Activated CD8-positive, alpha-beta memory T cell treated with anti-CD3 and anti-CD28 coated beads for 48 hours (primary cell): ENCODE measurements around the gene MEP1A.
"Not testable (repeated sequence)": the region's sequence is repeated elsewhere in the genome, so short reads cannot be mapped to it uniquely, and the experiment has no call there.

Source experiments
- DNase-seq, 3 experiments: peaks; one replicate each; pipeline ENCODE4 v3.0.0-alpha.2; 2020; ENCODE audit warnings: low read depth in 2 of 3, low spot score in 2 of 3

The MEP1A gene, protein sequence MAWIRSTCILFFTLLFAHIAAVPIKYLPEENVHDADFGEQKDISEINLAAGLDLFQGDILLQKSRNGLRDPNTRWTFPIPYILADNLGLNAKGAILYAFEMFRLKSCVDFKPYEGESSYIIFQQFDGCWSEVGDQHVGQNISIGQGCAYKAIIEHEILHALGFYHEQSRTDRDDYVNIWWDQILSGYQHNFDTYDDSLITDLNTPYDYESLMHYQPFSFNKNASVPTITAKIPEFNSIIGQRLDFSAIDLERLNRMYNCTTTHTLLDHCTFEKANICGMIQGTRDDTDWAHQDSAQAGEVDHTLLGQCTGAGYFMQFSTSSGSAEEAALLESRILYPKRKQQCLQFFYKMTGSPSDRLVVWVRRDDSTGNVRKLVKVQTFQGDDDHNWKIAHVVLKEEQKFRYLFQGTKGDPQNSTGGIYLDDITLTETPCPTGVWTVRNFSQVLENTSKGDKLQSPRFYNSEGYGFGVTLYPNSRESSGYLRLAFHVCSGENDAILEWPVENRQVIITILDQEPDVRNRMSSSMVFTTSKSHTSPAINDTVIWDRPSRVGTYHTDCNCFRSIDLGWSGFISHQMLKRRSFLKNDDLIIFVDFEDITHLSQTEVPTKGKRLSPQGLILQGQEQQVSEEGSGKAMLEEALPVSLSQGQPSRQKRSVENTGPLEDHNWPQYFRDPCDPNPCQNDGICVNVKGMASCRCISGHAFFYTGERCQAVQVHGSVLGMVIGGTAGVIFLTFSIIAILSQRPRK

DNA sequence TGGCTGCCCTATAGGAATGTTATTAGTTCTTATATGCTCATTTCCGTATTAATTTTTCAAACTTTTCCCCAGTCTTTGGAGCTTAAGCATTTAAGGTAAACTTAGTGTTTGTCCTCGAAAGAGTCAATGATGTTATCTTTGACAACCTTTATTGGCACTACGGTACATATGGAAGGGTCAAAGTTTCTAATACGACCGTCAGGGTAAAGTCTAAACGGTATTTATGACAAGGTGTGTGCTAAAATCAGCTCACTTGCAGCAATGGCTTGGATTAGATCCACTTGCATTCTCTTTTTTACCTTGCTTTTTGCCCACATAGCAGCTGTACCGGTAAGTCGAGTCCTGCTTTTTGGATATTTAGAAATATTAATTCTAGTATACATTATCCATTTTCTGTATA is at the start of gene MEP1A:
Gene MEP1A (plus strand): TSS at position 252 of the 400 bp plus-strand sequence. CDS start 10 bp downstream, at position 262.
- no peak for DNase-seq

DNA sequence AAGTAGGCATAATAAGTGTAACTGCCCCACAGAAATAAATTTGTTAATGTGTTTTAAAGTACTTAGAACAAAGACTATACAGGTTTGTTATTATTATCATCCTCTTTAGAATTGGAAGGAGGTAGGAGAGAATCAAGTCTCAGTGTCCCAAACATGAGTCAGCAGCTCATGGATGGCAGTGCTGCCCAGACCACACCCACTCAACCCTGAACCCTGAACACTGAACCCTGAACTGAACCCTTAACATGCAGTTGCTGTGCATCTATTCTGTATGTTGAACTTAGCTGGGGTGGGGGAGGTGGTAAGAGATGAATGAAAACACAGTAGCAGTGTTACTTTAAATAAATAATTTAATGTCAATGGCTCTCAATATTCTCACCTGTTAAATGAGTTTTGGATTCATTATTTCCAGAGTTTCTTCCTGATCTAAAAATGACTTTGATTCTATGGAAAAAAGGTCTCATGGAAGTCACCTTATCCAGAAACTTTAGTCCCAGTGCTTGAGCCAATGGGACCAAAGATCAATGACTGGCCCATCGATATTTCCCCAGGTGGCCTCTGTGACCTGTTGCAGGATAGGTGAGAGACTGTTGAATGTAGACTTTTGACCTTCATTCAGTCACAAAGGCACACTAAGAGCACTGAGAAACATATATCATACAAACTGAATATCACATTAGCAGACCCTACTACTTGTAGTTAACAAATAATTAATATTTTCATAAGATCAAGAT is 49.6 kb upstream of the MEP1A start:
- no peak for DNase-seq

DNA sequence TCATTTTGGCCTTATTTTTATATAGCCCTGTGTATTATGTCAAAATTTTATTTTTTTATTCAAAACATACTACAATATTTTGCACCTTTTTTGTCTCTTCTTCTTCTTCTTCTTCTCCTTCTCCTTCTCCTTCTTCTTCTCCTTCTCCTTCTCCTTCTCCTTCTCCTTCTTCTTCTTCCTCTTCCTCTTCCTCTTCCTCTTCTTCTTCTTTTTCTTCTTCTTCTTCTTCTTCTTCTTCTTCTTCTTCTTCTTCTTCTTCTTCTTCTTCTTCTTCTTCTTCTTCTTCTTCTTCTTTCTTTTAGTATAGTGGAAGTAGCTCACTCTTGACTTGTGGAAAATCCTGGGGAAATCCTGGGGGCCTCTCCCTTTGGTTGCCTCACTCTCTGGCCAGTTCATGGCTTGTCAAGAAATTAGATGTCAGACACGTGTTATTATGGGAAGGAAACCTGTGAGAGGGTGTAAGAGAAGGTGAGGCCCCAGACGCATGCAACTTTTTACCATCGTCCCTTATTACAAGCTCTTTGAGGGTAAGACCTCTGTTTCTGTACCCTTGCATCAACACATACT is 48.9 kb upstream of the MEP1A start:
- DNase-seq, result not testable (repeated sequence)

DNA sequence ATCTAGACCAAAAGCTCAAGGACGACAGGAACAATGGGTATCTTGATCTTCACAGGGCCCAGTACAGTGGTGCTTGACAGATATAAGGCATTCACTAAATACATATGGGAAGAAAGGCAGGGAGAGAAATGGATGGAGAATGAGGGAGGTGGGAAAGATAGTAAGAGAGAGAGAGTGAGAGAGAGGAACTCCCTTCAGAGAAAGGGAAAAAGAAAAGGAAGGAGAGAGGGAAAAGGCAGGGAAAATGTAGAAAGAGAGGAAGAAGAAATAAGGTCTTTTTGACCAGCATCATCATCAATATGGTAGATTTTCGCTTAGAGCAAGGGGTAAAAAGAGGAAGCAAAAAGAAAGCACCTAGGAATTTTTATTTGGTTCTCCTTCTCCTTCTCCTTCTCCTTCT is 47.2 kb upstream of the MEP1A start:
- DNase-seq, result no peak

DNA sequence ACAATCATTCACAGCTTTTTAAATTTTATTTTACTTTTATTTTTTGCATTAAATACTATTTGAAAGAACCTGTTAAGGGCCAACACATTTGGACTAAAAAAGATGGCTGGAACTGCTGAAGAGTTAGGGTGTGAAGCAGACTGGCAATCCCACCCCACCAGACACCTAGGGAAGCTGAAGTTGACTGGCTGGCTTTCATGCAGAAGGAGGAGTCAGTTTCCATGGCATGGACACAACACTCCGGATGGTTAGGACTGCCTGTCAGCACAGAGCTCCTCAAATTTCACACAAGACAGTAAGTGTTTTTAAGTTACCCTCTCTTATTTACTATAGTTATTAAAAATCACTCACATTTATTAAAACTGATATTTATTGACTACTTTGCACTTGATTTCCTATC is 46.5 kb upstream of the MEP1A start, which contains the start of gene ANKRD66:
Gene ANKRD66 (plus strand): TSS at position 238 of the 400 bp plus-strand sequence. CDS start 5,016 bp downstream, outside the sequence.
- no peak for DNase-seq

DNA sequence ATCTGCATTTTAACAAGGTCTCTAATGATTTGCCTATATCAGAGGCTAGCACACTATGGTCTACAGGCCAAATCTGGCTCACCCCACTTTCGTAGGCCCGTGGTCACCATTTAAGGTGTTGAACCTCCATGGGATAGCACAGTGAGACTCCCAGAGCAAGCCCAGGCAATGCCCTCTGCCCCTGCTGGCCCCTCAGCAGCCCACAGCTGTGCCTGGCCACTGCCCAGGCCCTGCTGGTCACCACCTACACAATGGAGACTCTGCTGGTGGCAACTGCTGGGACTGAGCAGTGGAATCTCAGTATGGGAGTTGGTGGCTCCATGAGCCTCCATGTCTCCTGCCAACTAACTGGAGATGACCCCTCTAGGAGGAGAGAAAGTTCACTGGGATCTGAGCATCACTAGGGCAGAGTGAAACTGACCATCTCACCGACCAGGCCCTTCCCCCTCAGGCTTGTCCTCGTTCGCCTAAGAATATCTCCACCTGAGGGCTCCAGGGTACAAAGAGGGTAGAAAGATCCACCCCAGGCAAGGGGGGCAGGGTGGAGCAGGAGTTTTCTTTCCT is 44.2 kb upstream of the MEP1A start:
- DNase-seq, result no peak

DNA sequence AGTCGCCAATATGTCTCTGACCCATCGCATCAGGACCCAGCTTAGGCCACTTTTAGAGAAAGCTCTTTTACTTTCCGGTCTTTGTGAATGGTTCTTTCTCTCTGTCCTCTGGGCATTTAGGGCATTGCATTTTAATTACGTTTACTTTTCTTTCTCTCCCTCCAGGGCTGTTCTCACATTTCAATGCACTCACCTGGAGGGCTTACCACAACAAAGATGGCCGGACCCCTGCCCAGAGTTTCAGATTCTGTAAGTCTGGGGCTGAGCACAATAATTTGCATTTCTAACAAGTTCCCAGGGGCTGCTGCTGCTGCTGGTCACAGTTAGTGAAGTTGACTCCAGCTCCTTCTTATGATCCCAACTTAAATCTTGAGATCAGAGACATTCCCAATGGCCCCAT is 43.5 kb upstream of the MEP1A start:
- DNase-seq, result no peak

DNA sequence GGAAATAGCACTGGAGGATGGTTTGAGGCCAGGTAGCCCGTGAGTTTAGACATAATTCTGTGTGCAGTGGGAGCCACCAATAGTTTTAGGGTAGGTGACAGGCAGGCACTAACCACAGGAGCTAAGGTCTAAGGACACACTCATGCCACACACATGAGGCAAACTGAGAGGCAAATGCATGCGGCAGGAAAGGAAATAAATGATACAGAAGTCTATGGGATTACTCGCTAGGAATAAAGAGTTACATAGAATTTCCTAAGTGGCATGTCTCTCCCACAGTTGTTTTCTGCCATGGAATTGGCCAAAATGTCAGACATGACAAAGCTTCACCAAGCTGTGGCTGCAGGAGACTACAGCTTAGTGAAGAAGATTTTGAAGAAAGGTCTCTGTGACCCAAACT is 41.5 kb upstream of the MEP1A start:
- DNase-seq, result no peak

DNA sequence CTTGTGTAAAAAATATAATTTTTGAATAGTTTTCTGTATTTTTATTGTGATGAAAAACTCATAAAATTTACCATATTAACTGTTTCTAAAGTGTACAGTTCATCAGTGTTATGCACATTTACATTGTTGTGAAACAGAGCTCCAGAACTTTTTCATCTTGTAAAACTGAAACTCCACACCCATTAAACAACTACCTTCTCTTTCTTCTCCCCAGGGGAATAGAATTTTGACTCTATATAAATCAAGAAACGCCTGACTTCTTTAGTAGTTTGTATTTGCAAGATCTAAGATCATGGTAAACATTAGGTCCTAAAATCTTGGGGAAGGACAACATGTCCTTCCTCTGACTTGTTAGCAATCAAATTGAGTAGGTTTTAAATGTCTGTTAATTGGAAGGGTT is 37.3 kb upstream of the MEP1A start:
- DNase-seq, result no peak

DNA sequence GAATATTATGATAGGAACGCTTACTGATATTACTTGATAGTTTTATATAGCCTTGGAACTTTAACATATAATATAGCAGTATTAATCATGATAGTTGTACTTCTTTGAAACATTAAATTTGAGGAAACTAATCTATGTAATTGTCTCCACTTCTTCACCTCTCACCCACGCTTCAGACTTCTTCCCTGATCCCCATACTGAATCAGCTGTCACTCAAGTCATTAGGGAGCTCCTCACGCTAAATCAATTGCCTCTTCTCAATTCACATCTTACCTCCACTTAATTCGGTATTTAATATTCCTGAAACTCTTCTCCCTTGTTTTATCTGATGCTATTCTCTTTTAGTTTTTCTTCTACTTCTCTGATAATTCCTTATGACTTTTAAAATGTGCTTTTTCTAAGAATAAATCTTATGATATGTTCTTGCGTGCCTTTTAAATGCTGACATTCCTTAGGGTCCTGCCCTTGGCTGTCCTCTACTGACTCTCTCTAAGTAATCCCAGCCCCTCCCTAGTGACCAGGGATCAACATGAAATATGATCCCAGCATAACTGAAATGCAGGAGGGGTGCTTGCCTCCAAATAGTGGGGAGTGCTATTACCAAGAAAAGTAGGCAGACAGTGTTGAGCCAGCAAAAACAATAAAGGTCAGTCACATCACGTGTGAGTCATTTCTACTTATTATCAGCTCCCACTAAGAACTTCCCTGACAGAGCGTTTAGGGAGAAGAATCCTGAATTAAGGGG is 36.5 kb upstream of the MEP1A start:
- no peak for DNase-seq

DNA sequence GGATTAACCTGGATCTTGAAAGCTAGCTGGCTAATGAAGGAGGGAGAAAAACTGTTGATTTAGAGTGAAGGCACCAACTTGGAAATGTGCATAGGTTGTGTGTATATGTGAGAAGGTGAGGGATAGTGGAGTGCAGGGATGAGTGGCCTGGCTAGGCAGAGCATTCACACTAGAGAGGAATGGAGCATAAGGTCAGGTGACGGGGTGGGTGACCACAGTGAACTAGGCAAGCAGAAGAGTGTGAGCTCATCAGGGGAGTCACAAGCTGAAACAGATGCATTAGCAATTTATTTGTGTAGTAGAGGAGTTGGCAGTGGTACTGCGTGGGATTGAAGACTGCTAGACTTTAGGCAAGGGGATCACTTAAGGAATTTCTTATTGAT is 36.0 kb upstream of the MEP1A start:
- DNase-seq, result no peak

DNA sequence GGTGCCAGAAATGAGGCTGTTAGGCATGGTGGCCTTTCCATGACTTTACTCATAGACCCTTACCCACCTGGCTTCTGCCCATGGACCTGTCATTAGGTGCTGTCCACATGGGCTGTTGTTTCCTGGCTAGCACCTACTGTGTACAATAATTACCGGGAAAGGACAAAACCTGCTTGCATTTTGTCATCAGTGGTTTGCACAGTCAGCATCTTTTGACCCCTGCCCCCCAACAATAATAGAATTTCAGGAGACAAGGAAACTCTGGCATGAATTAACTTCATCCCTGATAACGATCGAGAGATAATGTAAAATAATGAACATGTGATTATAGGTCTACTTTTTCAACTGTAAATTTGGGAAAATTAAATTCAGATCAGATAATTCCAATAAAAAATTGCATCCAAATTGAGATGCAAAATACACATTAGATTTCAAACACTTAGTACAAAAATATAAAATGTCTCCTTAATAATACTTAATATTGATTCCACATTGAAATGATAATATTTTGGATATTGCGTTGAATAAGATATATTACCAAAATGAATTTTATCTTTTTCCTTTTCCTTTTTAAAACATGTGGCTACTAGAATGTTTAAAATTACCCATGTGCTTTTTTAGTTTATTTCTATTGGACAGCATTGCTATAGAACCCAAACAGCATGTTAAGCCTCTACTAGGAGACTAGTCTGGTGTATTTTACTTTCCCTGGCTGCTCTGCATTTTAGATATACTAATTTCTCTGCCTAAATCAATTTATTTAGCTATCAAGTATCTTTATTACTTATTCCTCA is 34.0 kb upstream of the MEP1A start:
- no peak for DNase-seq

DNA sequence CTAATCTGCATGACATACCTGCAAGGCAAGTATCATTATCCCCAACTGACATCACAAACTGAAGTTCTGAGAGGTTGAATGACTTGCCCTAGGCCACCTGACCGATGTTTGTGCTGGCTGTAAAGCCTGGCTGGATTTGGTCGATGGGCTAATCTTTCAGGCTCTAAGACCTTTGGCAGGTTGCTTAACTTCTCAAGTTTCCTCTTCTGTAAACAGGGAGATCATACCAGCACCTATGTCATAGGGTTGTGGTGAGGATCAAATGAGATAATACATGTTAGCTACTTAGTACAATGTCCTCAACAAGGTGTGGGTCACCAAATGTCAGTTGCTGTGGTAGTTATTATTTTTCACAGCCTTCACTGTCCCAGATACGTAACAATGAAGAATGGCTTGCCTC is 32.3 kb upstream of the MEP1A start:
- DNase-seq, result no peak

DNA sequence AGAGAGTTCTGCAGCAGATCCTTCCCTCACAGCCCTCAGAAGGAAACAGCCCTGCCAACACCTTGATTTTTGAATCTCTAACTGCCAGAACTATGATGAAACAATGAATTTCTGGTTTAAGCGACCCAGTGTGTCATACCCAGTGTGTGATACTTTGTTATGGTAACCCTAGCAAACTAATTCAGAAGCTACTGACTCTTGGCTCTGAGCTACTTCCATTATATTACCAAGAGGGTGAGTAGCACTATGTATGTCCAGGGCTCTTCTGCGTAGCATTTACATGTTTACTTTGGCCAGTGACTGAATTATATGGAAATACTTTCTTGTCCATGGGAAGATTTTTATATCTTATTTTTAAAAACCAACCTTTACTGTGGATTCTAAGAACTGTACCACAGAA is 29.7 kb upstream of the MEP1A start:
- no peak for DNase-seq

DNA sequence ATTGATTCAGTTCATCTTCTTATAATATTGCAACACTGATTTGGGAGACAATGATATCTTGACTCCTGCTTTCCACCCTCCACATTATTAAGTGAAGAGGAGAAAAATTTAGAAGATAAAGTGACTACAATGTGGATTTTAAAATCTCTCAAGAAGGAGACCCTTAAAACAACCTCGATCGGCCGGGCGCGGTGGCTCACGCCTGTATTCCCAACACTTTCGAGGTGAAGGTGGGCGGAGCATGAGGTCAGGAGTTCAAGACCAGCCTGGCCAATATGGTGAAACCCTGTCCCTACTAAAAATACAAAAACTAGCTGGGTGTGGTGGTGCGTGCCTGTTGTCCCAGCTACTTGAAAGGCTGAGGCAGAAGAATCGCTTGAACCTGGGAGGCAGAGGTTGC is 28.9 kb upstream of the MEP1A start:
- not testable (repeated sequence) for DNase-seq

DNA sequence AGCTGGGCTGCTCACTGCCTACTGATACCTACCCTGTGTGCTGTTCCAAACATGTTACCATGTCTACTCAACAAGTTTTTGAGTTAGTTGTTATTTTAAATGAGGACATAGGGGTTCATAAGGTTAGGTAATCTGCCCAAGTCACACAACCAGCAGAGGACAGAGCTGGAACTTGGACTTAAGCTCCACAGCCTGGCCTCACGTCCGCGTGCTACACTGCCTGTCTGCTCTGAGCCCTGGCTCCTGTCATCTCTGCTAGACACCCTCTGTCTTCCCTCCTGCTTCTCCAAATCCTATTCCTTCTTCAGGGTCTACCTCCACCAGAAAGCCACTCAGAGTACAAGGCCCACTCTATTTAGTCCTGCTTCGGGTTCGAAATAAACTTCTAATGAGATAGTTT is 28.2 kb upstream of the MEP1A start:
- no peak for DNase-seq

DNA sequence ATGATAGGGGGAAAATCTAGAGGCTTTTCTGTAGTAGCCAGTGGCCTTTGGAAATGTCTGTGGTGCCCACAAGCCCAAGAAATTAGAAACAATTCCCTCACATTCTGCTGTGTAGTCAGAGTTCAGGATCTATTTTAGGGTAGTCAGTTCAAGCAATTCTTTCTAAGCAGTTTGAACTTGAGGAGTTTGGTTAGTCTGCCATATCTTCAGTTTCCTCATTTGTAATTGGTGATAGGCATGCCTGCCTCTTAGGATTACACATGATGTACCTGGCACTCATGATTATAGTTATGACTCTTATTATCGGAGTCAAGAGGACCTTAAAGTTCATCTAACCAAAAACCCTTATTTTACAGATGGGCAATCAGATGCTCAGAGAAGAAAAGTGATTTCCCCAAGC is 21.2 kb upstream of the MEP1A start:
- DNase-seq, result no peak

DNA sequence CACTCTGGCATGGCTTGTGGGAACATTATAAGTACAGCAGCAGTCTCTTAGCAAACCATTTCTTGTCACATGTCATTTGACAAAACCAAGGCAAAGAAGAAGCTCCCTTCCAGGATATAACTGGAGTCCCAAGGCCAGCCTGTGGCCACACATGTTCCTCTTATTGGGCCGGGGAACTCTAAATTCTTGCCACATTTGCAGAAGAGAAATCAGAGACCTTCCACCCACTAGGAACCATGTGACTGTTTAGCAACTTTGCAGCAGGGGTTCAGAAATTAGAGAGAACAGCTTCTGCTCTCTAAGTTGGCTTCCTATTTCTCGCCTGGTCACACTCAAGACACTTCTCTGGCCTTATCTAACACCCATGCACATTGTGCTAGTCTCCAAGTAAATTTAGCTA is 20.4 kb upstream of the MEP1A start:
- no peak for DNase-seq

DNA sequence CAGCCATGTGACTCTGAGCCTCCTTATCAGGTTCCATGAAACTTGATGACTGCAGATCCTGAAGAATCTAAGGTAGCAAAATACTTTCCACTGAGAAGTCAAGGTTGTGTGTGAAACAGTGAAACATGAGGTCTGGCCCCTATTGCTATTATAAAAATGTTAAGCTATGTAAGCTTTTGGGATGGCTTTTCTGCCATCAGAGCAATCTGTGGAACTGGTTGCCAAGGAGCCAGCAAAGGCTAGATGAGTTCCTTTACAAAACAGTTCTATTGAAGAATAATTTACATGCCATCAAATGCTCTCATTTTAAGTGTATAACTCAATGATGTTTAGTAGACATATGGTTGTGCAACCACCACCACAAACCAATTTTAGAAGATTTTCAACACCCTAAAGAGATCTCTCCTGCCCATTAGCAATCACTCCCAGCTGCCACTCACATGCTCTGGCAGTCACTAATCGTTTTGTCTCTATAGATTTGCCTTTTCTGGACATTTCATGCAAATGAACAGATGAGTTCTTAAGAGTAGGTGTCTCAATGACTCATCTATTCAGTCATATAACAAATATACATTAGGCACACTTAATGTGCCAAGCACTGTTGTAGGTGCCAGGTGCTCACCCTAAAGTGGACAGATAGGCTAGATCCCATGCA is 19.9 kb upstream of the MEP1A start:
- DNase-seq, result no peak
